HG03103 (cell line): ENCODE results near the gene IQCH.

Experiments used
- ATAC-seq: cut with Tn5 transposase; IDR thresholded peaks from one replicate; pipeline ENCODE4 v1.9.1; 2021; ENCODE audit warnings: low read depth; ENCODE audit not compliant: unreplicated experiment

The IQCH gene

GRCh38 chr15:67520321-67521028 is 265.9 kb downstream of the IQCH start:
- no peak for ATAC-seq

GRCh38 chr15:67521029-67521782 is 266.6 kb downstream of the IQCH start, which contains the start of gene C15orf61:
Gene C15orf61 (plus strand): TSS chr15:67521131. CDS start chr15:67521249, 118 bp downstream.
- peak; percentile 62 for ATAC-seq

DNA sequence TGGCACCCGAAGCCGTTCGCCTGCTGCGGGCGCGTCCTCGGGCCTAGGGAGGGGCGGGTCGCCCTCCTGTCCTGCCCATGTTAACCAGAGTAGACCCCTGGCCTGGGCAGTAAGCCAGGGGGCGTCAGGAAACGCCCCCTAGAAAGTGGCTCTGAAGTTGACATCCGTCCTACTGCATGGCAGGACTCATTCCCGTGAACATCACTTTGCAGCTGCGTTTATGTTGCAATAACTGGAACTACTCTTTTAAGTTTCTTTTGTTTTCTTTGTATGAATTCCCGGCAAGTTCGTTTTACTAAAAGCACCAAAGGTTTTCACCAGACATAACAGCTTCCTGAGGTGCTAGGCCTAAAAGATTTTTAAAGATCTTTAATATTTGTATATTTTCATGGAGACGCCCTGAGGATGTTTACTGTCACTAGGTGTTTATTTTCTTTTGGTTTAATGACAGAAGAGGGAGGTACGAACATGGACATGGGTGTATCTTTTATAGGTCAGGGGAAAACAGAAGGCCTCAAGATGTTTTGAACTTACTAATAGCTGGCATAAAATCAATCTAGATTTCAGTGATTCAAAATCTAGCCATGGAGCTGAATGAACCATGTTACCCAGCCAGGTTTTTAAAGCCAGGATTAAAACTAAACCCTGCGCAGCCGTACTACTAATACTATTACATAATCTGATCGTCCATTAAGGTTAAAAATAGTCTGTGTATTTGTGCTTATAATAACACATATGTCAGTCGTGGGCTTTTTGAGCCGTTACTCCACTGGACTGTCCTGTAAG is 267.4 kb downstream of the IQCH start:
- no peak for ATAC-seq

DNA sequence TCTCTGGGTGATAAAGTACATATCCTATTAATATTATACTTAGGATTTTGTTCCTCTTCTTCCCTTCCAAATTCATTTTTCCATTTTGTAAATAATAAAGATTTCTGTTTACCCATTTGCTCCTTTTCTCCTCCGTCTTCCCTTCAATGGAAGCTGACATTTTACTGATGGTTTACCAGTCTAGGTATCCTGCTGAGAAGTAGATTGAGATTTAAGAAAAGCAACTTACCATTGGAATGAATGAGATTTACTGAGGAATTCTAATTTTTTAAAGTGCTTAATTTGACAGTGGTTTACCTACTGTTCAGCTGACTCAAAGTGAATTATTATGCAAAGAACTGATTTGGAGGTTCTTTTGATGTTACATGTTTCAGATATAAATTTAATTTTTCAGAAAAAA is 268.7 kb downstream of the IQCH start:
- no peak for ATAC-seq

GRCh38 chr15:67524235-67524634 is 269.6 kb downstream of the IQCH start:
- ATAC-seq, result no peak

GRCh38 chr15:67528513-67528912 is 273.9 kb downstream of the IQCH start:
- no peak for ATAC-seq

GRCh38 chr15:67531379-67531914 is 276.9 kb downstream of the IQCH start:
- ATAC-seq, result no peak

DNA sequence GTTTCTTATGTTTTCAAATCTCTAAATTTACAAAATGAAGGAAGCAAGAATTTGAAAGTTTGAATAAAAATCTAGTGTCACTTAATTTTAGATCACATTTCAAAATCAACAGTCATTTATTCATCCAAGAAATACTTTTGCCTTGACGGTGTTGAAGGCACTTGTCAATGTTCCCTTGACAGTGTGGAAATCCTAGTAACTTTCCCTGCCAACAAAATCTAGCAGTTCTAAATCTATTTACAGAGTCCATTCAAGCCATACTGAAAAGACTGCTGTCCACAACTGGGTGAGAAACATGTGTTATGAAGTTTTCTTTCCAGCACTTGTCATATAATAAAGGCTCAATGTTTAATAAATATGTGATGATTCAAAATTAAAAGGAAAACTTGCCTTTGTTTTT is 279.3 kb downstream of the IQCH start:
- no peak for ATAC-seq

- no peak for ATAC-seq
Observed at GRCh38 chr15:67534360-67534759, 279.8 kb downstream of the IQCH start.

DNA sequence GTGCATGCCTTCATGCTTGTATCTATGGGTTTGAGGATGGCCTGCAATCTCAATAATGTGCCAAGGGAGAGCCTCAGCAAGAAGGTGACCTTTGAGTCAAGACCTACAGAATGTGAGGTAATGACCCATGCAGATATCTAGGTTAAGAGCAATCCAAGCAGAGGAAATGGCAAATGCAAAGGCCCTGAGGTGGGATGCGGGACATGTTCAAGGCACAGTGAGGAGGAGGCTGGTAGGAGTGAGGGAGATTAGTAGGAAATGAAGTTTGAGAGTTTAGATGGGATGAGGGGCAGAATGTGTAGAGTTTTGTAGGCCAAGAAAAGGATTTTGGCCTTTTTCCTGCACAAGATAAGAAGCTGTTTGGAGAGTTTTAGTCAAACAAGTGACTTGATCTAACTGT is 283.2 kb downstream of the IQCH start:
- ATAC-seq, result no peak

DNA sequence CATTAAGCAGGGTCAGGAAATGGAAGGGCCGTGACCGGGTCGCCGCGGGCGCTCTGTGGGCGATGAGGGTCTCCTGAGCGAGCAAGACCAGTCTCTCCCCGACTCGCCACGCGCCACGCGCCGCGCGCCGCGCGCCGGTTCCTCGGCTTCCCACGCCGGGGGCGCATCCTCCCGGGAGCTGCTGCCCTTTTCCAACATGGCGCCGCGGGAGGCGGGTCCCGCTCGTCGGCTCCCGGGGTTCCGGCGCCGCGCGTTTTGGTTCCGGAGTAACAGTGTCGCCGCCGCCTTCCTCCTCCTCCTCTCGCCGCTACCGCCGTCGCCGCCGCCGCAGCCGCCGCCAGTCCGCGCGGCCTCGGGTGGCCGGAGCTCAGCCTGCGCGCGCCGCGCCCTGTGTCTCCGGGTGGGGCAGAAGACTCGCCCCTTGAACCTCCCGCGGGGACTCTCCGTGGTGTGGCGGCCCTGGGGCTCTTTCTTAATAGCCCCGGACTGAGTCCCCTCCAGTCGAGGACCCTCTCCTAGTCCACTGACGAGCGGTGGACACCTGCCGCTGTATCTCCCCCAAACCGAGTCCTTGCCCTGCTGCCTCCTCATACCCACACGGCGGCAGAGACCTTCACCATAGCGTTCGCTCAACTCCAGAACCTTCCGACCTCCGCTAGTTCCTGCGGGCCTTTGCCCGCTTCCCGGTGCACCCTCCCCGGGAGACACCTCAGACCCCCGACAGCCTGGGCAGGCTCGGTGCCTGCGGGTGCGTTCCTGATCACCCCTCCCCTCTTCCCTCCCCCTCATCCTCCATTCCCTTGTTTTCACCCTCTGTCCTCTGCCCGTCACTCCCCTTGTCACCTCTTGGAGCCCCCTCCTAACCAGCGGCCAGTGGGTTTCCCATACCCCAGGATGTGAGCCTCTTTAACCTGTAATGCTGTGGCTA is 288.1 kb downstream of the IQCH start, which contains the start of gene MAP2K5:
Gene MAP2K5, plus strand, starts transcription at position 284 of the 928 bp plus-strand sequence. Its CDS starts 633 bp downstream, at position 917.
- ATAC-seq, result peak; percentile 45

DNA sequence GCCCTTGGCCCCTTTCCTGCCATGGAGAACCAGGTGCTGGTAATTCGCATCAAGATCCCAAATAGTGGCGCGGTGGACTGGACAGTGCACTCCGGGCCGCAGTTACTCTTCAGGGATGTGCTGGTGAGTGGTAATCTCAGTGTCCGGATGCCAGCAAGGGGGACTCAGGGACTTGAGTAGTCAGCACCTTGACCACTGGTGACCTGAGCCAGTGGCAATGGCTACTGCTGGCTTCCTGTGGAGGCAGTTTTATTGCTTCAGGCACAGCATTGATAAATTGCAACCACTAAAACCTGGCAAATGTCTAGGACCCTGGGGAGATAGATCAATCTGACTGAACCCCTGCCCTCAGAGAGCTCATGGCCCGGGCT is 288.7 kb downstream of the IQCH start:
- ATAC-seq, result no peak

GRCh38 chr15:67544475-67544874 is 289.9 kb downstream of the IQCH start:
- no peak for ATAC-seq

- ATAC-seq, result no peak
Observed at GRCh38 chr15:67545864-67546263, 291.3 kb downstream of the IQCH start.

- no peak for ATAC-seq
Observed at GRCh38 chr15:67547064-67547463, 292.5 kb downstream of the IQCH start.

DNA sequence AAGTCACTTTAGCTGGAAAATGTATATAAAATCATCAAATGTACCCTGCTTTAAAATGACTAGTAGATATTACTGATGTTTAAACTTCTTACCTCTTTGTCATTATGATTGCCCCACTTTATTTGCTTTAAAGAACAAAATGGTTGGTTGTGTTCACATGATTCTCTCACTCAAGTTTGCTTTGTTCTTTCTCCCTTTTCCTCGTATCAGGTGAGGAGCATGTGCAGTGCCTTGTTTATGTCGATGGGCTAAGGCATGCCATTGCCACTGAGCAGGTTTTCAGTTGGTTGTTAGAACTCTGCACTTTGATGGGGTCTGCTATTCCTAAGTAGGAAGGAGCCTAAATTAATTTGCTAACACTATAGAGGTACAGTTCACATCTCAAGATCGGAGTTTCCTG is 293.2 kb downstream of the IQCH start:
- ATAC-seq, result no peak

DNA sequence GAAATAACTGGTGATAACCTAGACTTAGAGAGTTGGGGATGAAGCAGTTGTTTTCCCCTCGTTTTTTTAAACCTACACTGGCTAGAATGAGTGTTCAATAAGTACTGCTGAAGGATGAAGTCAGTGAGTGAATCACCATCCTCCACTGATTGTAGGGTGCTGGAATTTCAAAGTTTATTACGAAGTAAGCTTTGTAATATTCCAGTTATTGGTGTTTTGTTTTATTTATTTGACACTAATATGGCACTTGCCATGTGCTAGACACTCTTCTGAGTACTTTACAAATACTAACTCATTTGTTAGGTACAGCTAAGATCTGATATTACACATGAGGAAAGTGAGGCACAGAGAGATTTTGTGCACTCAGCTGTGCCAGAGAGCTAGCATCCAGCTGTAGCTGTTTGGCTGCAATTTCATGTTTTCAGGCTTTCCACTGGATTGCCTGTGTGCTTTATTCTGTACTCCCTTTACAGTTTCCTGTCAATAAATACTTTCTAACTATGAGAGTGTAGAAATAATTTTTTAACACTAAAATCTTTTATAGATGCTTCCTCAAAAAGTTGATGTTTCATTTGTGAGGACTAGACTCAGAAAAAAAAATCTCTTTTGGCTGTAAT is 293.8 kb downstream of the IQCH start:
- no peak for ATAC-seq

GRCh38 chr15:67548862-67549651 is 294.5 kb downstream of the IQCH start:
- no peak for ATAC-seq

GRCh38 chr15:67549736-67550135 is 295.1 kb downstream of the IQCH start:
- no peak for ATAC-seq
